Glomerular endothelial cell (primary cell): ENCODE results near the gene AUP1. TPM values are rescaled to one million over a fixed set of nuclear protein-coding genes. Genes with fewer than 3 reads are reported as not detected.

Experiments used
- DNase-seq: peaks from one replicate; pipeline ENCODE4 v3.0.0-alpha.2; 2011; ENCODE audit warnings: low read depth, low spot score; ENCODE audit errors: extremely low read depth
- total RNA-seq: library from RNA; depleted of rRNA; stranded (reverse); fragments of >200 nt; gene quantifications from 2 replicates; pipeline ENCODE4 v1.2.3, GENCODE V29; 2015

The AUP1 gene
- total RNA-seq, 1 donor from 2014 or later, result 136 TPM

DNA sequence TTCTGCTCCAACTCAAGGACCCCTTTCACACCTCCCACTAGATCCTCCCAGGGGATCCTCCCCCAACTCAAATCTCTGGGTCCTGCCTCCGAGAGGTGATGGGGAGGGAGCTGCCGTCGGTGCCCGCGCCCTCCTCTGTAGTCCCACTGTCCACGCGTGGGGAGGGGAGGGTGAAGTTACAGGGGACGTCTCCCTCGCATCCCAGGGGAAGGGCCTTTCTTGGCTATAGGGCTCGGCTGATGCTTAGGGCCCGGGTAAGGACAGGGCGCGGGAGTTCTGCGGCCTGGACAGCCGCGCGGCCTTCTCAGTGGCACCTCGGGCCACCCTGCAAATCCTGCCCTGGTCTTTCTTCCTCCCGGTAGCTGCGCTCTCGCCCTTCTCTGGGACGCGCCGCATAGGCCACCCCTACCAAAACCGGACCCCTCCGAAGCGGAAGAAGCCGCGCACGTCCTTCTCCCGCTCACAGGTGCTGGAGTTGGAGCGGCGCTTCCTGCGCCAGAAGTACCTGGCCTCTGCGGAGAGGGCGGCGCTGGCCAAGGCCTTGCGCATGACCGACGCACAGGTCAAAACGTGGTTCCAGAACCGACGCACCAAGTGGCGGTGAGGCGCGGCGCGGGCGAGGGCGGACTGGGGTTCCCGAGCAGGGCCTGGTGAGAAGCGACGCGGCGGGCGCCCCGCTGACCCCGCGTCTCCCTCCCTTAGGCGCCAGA is 14.1 kb downstream of the AUP1 start:
- no peak for DNase-seq

DNA sequence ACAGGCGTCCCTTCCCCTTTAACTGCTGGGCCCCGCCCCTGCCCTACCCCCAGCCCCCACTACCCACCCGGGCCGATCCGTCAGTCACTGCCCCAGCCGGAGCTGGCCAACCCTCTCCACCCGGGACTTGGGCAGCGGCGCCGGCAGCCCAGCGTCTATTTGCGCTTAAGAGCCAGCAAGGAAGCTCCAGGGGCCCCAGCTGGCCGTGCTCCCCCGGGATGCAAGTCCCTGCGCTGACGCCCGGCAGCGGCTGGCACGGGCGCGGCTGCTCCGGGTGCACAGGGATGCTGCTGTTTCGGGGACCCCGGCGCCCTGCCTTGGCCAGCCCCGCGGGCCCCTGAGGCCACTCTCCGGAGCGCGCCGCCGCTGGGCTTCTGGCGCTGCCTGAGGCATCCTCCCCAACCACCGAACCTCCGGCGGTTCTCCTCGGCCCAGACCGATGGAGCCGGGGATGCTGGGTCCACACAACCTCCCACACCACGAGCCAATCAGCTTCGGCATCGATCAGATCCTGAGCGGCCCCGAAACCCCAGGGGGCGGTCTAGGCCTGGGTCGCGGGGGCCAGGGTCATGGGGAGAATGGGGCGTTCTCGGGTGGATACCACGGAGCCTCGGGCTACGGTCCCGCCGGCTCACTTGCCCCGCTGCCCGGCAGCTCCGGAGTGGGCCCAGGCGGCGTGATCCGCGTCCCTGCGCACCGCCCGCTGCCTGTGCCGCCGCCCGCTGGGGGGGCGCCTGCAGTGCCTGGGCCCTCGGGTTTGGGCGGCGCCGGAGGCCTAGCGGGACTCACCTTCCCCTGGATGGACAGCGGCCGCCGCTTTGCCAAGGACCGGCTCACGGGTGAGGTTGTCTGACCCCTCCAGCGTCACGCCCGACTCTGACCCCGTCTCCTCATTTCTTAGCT is 14.9 kb downstream of the AUP1 start, which contains the start of gene TLX2:
Gene TLX2, plus strand, starts transcription at position 83 of the 903 bp plus-strand sequence. Its CDS starts 357 bp downstream, at position 440.
- no peak for DNase-seq

DNA sequence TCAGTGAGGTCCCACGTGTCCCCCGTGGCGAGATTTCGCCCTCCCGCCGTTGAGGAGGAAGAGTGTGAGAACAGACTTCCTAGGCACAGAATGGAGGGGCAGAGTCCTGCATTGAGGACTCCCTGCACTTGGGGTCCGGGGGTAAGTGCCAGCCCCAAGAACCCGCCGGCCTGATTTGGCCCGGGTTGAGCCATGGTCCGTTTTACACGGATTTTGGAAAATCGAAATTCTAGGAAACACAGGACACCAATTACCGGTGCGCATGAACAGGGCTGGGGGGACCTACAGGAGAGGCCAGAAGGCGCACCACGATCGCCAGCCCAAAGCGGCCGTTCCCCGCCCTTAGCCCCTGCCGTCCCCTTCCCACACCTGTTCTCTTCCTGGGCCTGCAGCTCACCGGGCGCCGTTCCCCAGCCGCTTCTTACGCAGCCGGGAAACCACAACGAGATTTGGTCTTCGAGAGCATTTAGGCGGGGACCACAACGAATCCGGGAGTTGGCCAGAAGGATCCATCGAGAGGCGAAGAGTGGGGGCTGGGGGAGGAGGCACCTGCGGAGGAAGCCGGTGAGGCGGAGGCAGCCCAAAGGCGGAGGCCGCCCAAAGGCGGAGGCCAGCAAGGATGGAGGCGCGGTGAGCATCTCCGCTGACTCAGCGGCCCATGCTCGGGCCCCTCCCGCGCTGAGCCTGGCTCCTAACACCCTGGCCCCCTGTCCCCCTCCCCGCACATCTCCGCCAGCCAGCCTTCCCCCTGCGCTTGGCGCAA is 15.7 kb downstream of the AUP1 start:
- DNase-seq, result no peak

DNA sequence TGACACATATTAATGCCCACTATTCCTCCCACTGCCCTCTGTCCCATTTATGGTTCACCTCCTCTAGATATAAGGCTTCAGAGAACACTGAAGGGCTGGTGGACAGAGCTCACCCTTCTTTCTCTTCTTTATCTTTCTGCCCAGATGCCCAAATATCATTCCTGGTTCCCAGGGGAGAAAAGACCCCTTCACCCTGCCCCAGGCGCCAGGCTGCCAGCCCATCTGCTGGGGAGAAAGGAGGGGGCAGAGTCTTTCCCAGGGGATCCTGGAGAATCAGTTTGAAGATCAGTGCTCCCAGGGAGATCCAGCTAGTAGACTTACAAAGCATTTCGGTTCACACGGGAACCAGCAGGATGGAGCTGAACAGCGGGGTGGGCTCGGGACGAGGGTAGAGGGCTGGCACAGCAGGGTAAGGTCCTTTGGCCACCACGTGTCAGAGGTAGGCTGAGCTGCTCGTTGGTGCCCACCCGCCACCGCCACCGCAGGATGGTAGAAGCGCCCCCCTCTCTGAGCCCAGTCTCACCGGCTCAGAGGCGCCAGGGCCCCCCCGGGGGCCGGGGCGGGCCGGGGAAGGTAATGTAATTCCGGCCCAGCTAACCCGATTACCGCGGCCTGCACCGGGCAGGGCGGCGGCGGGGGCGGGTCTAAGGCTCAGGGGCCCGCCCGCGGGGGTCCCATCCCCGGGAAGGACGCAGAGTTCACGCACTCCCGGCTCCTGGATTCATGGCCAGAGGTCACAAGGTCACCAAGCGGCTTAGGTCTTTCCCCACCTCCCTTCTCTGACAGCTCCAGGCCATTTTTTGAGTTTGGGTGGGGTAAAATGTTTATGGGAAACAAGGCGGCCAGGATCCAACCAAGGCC is 16.5 kb downstream of the AUP1 start:
- DNase-seq, result no peak

DNA sequence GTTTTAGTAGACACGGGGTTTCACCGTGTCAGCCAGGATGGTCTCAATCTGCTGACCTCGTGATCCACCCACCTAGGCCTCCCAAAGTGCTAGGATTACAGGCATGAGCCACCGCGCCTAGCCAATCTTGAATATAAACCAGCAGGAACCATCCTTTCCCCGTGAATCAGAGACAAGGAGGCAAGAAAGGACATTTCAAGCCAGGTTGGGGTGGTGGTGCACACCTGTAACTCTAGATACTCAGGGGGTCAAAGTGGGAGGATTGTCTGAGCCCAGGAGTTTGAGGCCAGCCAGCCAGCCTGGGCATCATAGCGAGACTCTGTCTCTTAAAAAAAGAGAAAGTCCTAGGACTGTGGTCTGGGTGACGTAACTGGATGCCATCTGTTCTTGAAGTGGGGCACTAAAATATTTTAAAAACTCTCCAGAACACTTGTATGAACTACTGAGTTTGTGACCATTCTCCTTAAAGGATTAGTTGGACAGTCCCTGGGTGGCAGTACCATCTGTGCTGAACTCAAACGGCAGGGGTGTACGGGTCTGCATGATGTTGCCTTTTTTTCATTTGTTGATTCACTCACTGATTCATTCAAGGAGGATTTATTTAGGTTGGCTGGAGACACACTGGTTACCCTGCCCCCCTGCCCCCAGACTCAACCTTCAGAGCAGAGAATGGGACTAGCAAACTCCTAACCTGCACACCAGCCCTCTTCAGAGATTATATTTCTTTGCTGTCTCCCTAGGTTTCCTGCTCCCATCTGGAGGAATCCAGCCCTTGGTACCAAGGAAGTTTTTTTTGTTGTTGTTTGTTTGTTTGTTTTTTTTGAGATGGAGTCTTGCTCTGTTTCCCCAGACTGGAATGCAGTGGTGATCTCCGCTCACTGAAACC is 18.2 kb downstream of the AUP1 start:
- DNase-seq, result no peak

DNA sequence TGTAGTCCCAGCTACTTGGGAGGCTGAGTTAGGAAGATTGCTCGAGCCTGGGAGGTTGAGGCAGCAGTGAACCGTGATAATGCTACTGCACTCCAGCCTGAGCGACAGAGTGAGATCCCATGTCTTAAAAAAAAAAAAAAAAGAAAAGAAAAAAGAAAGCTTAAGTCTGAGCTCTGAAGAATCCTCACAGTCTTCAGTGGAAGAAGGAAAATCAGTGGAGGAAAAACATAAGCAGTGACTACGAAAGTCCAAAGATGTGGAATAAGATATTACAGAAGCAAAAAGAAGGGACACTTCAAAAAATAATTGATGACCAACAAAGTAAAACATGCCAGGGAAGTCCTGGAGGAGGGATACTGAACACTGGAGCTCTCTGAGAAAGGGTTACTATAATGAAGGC is 19.2 kb downstream of the AUP1 start:
- DNase-seq, result no peak

DNA sequence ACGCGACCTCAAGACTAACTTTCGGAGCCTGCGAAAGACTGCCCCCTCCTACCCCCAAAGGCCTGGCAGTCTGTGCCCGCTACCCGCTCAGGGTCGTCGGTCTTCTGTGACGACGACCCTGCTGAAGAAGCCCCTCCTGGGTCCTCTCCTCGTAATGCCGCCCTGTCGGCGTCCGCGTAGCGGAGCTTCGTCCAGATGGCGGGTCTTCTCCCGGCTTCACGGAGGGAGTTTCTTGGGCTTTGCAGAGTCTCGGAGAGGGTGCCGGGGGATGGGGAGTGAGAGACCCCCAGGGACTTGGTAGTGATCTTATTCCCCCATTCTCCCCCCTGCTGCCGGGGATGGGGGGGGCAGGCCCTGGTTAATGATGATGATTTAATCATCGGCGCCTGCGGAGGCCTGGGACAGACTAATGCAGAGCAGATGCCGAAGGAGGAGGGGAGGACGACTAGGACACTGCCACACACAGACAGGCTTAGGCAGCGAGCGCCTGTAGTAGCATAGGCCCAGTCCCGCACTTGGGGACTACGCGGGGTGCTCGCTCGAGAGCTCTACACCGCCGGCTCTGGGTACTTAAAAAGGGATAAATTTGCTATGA is 21.5 kb downstream of the AUP1 start:
- DNase-seq, result no peak

DNA sequence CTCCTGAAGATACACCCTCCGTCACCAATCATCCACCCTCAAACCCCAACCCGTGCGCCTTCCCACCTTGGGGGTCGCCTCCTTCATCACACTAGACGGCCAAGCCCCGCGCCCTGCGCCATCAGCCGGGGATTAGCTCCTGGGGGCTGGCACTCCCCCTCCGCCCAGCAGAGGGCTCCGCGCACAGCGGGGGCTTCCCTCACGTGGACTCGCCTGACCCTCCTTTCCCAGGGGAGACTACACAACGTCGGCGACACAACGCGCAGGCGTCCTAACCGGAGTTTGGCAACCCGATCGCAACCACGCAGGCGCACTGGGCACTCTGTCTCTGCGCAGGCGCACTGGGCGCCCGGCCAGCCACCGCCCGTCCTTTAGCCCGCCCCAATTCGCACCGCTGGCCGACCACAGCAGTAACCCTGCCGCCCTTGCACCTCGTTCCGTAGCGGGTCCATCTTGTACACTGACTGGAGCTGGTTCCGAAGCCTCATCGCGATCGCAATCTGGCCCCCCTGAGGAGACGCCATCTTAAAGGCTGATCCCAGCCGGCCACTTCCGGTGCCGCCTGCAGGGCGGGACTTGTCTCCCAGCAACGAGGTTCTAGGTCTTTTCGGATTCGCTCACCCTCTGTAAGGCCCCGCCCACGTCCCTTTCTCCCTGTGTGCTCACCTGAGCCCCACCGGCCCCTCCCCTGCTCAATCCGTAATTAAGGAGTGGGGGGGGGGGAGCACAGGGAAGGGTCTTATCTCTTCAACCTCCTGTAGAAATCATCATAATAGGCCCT is 22.2 kb downstream of the AUP1 start, which contains the start of gene PCGF1:
Gene PCGF1, minus strand, starts transcription at position 551 of the 781 bp plus-strand sequence. Its CDS starts 27 bp downstream, at position 524.
- peak; percentile 83 for DNase-seq

DNA sequence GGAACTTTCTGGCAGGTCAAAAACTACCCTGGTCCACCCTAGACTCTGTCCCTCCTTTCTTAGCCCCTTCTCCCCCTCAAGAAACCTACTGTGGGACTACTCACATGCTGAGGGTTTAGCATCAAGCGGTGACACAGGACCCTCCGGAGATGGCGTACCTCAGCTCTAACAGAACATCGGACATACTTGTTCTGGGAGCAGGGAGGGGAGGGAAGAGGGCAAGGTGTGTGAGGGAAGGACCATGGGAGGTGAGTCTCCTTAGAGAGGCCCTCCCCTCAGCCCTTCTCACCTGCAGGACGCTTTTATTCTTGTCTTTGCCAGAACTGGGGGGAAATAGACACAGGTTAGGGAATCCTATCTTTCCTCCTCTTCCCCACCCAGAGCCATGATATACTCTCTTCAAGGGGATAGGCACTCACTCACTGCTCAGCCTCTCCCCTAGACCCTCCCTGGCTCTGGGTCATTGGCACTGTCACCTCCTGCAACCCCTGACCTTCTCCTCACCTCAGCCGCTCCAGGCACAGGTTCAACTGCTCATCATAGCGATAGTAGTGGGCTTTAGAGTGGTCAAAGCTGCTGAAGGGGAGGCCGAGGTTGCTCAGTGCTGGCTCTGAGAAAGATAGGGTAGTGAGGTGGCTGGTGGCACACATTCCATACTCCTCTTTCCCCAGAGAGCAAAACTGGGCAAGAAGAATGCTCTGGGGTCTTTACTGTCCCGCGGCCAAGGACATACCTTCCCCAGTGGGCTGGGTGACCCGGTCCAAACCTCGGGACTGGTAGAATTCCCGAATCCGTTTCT is 23.9 kb downstream of the AUP1 start:
- no peak for DNase-seq

DNA sequence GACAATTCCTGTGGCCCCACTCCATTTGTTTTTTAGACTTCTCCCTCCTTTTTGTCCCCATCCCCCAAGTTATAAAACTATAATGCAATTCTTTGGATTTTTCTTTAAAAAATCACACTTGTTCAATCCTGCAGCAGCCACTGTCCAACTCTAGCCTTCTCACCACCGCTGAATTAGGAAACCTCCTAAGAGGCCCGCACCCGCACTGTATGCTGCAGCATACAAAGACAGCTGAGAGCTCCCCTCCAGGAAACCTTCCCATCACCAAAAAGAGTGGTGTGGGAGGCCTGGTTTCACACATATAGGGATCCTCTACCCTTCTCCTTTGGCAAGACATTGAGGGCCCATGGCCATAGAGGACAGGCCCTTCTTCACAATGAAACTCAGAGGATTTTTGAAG is 24.9 kb downstream of the AUP1 start:
- no peak for DNase-seq

DNA sequence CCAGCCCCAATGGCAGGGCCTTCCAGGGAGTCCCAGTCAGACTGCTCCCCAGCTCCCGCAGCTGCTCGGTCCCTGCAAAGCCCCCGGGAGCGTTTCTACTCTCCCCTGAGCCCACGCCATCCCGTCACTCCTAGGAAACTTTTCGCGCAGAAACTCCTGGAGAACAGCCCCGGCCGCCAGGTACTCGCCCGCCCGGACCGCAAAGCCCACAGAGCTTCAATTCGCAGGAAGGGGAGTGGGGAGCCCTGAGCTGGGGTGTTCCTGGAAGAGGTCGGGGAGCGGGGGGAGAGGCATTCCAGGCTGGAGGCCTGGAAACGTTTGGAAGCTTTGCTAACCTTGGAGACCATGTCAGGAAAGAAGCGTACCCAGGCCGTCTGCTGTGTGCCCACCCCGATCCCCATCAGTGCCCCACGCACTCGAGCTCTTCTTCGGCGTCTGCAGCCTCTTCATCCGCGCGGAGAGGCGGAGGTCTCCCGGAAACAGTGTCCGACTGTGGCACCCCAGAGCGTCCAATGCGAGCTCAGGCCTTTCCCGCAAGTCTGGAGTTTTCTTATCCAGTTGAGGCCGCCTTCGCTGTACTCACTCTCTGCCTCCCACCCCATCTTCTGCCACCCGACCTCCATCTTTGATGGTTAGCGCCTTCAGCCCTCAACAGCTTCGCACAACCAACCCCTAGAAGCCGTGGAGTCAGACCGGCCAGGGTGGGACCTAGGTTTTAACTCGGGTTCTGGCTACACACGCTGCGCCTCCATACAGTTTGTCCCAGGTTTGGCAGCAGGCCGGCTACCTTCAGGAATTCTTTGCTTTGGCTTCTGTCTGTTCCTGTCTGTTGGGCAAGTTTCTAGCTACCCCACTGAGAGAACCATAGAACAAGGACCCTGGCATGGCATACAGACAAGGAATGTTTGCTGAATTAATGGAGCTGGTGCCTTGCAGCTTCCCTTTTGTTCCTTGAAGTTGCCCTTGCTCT is 25.7 kb downstream of the AUP1 start:
- no peak for DNase-seq

DNA sequence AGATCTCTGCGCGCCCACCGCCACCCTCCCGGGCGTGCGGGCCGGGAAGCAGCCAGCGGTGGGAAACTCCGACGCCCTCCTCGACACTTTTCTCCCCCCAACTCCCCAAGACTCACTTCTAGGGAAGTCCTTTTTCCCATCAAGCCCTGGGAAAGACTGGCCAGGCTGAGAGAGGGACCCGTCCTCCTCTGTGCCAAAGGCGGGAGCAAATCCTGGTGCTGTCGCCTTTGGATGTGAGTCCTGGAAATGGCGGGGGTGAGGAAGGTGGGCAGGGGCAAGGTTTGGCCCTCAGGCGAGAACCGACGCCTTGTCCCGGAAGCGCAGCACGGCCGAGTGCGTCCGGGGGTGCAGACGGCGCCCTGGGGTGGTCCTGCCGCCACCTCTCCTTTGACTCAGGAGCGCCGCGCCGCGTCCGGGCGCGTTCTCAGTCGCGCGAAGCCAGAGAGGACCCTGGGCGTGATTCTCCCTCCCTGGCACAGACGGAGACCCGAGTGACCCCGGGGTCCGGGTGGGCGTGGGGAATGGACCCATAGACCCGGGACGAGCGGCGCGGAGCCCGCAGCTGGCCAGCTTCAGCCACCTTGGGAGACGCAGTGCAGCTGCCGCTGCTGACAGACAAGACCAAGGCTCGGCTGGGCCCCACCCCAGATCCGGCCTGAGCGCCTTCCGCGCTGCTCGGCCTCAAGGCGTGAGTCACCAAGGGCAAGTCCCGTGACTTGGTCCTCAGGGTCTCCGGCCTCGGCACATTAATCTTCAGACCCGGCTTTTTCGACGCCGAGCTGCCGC is 26.6 kb downstream of the AUP1 start:
- no peak for DNase-seq

DNA sequence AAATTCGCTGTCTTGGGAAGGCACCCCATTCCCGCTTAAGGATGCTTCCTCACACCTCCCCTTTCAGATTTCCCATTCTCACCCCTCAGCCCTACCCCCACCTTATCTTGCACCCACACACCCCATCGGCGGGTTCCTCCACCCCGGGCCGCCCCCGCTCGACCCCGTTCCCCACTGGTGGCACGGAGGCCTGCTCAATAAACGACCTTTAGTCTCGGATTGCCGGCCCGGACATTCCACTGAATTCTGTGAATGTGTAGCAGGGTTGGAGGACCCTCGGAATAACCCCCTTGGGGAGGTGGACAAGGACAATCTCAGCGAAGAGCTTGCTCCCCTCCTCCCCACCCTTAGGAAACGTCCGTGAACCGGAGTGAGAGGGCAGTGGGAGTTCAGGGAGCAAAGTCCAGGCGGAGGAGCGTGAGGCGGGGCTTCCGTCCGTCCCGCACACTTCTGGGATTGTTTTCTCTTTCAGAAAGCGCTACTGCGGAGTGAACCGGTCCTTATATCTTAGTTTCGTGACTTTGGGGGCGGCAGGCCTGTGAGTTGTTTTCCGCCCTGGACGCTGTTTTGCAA is 27.3 kb downstream of the AUP1 start:
- no peak for DNase-seq

DNA sequence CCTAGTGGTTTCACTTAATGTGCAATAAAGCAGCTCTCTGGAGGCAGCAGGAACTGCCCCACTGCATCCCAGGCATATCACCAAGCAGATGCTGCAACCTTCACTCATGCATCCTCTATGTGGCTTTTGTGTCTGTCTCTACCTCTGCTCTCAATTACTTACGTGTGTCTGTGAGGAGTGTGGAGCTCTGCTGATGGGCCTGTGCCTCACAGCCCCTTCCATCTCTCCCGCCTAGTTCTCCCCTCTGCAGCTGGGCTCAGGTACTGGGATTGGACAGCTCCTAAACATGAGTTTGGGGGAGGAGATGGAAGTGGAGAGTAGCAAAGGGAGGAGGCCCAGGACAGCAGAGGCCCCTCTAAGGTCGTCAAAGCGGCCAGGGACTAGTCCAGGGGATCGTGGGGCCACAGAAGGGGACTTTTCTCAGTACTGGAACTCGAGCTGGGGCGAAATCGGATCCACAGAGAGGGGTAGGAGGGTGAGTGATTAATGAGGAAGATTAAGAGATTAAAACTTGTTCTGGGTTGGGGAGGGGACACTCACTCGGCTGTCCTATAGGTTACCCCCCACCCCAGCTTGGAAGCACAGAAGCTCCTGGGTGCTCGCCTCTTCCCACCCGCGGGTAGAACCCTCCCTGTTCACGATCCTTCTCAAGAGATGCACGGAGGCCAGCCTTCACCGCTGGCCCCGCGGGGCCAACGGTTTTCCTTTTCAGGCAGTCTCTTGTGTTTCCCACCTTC is 28.0 kb downstream of the AUP1 start:
- DNase-seq, result no peak
